Ovary (tissue), 10 donors: ENCODE results near the gene DGKQ. TPM values are rescaled to one million over a fixed set of nuclear protein-coding genes. Genes with fewer than 3 reads are reported as not detected.

Experiments used
- DNase-seq, 5 donors: peaks; one replicate each; pipeline ENCODE4 v3.0.0-alpha.2; 2019 to 2020
- H3K27ac ChIP-seq, 2 donors: fragments of 200-600 bp; one replicate each; pipeline versions ENCODE4 v1.5.1 to v1.8.0; 2019 to 2022
- H3K27me3 ChIP-seq: fragments of 200-600 bp; one replicate; pipeline ENCODE4 v1.8.0; 2022
- H3K36me3 ChIP-seq: fragments of 200-600 bp; sonication (generic); one replicate; pipeline ENCODE4 v1.5.1; 2019
- H3K4me1 ChIP-seq: one replicate; pipeline ENCODE4 v1.8.1; 2013; ENCODE audit warnings: mild to moderate bottlenecking, moderate library complexity; ENCODE audit not compliant: insufficient read depth
- H3K4me3 ChIP-seq: fragments of 200-600 bp; sonication (generic); one replicate; pipeline ENCODE4 v1.5.1; 2017
- H3K9me3 ChIP-seq, 2 donors: fragments of 200-600 bp in 1 of 2; sonication (generic) in 1 of 2; one replicate each; pipeline versions ENCODE4 v1.5.1 to v1.8.1; 2013 to 2019; ENCODE audit warnings: mild to moderate bottlenecking in 1 of 2, moderate library complexity in 1 of 2
- CTCF ChIP-seq, 3 donors: fragments of 450-650 bp in 2 of 3; fragments of 200-600 bp in 1 of 3; IDR thresholded peaks; one replicate each; pipeline versions ENCODE4 v1.5.1 to v1.8.0; 2016 to 2022; ENCODE audit warnings: antibody characterized with exemption in 3 of 3, mild to moderate bottlenecking in 1 of 3
- EP300 ChIP-seq: sonication (generic); formaldehyde crosslinking; IDR thresholded peaks from one replicate; pipeline ENCODE4 v1.6.1; 2017; ENCODE audit warnings: antibody characterized with exemption
- POLR2A ChIP-seq: fragments of 450-650 bp; IDR thresholded peaks from one replicate; pipeline ENCODE4 v1.6.1; 2017; ENCODE audit warnings: antibody characterized with exemption, mild to moderate bottlenecking, moderate library complexity
- WGBS, 3 donors: extraction: QIAGEN DNeasy Blood & Tissue Kit in 1 of 3; methylation state at CpG; one replicate each; pipeline versions ENCODE4 v1.1.5 to v1.1.7; 2013 to 2017; 5-methylcytosine and 5-hydroxymethylcytosine counted together
- intact Hi-C, 4 donors: fragments of 100-400 bp; cut with DNase I; formaldehyde crosslinking; loops; one replicate each; pipeline versions ENCODE4 v1.11.0 to v1.15.1; 2022 to 2023
- long read RNA-seq, 3 donors: library from polyadenylated mRNA in 2 of 3; unstranded in 2 of 3; transcript quantifications; one replicate each; pipeline ENCODE4 v2.0.0 and lab custom pipeline, GENCODE V29; 2021 to 2026
- polyA plus RNA-seq, 2 donors: library from polyadenylated mRNA; stranded (reverse); fragments of 200-250 nt in 1 of 2; fragments of 350-450 nt in 1 of 2; fragmentation: Illumina TruSeq in 1 of 2; extraction: RNeasy Lipid Tissue Mini Kit (QIAGEN cat#74804) in 1 of 2; gene quantifications; one replicate each; pipeline ENCODE4 v1.2.3, GENCODE V29; 2013 to 2014
- total RNA-seq, 7 donors: library from RNA; depleted of rRNA in 2 of 7; stranded (reverse); fragments of >200 nt in 2 of 7; fragmentation: NEBNext Ultra II Directional in 3 of 7; extraction: Animal tissue kit (Norgen Biotek cat#: 25700) in 3 of 7; gene quantifications; one replicate each; pipeline versions ENCODE4 v1.1.0 to v1.2.4, GENCODE V29; 2016 to 2023
- donor health status: DM: no; HTN: no; CAD: no; lungs with moderate emphysema.
- donor health status: DM: no; HTN: no; CAD: no.
- donor health status: Bipolar disorder and iron deficiency.
- donor health status: DM: yes; HTN: yes; CAD: no.
- donor health status: DM: no; HTN: no; CAD: no.
- donor health status: DM: yes; HTN: yes; CAD: no.

Gene DGKQ
- total RNA-seq (10 to 100 TPM in 2 of 7 donors, 1 to 10 TPM in 5; 5.5 to 12.9 (median 7.0) TPM), polyA plus RNA-seq (1 to 10 TPM in 1 of 2 donors, under 1 TPM in 1; 0.53 to 5.7 TPM)
- long read RNA-seq, donor 1, partial matches to known transcripts = 17 of 28 reads
- long read RNA-seq, donor 1, other reads (novel, unspliced or antisense) = 11 of 28 reads
- long read RNA-seq, donor 2 = 0 reads
- long read RNA-seq, donor 3, full-length matches to known transcripts = 4 of 37 reads
- long read RNA-seq, donor 3, partial matches to known transcripts = 10 of 37 reads
- long read RNA-seq, donor 3, other reads (novel, unspliced or antisense) = 23 of 37 reads

- Histone ChIP-seq H3K9me3 (no peaks in the 10 kb centered on the region), H3K27me3 (no peaks in the 10 kb centered on the region), H3K36me3 (no peaks in the 10 kb centered on the region), H3K27ac (no peak within 1 kb of the TSS), H3K4me1 (peaks cover 8% of the 10 kb centered on the region), H3K4me3 (peak within 1 kb of the TSS; percentile 83)
- intact Hi-C loops = no loop called here
- peak; percentile 86 to 93 (median 92) for DNase-seq
- no peak for TF ChIP-seq POLR2A
- TF ChIP-seq CTCF (IDR thresholded peaks at IDR 0.05) = no peak
- no peak for TF ChIP-seq EP300
- WGBS, 3 donors = 18 to 27% (median 23%) methylated on average over 96 to 123 of the region's 123 CpGs
Observed at GRCh38 chr4:973431-974397, at the start of gene DGKQ. Gene DGKQ, minus strand, starts transcription at chr4:973569. Its CDS starts 87 bp downstream, at chr4:973482.

DNA sequence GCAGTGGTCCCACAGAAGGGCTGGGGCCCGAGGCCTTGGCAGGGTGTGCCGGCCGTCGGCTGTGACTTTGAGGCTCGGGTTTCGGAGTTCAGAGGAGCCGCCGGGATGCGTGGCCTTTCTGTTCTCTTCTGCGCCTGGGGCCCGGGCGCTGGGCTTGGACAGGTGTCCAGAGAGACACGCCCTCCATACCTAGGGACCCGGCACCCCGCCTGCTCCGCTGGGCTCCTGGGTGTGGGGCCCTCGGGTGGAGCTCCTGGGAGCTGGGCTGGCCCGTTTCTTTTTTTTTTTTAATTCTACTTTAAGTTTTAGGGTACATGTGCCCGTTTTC, 49.3 kb upstream of the DGKQ start:
- intact Hi-C loops = no loop called here

DNA sequence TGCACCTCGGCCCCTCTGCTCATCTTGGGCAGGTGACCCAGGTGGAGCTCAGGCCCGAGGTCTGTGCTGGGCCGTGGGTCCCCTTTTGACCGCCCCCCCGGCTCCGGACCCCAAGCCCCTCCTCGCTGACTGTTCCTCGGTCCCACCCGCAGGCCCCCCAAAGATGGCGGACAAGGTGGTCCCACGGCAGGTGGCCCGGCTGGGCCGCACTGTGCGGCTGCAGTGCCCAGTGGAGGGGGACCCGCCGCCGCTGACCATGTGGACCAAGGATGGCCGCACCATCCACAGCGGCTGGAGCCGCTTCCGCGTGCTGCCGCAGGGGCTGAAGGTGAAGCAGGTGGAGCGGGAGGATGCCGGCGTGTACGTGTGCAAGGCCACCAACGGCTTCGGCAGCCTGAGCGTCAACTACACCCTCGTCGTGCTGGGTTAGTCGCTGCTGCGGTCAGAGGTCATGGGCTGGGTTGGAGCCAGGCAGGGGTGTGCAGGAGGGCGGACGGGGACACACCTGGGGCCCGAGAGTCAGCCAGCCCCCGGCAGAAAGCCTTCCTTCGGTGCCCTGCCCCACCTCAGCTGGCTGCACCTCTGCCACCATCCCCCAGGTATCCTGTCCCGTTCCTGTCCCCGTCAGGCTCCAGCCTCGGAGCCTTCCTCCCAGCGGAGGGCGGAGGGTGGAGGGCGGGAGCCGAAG, 48.8 kb upstream of the DGKQ start:
- H3K27me3 ChIP-seq = no peaks in the 10 kb centered on the region
- H3K9me3 ChIP-seq = no peaks in the 10 kb centered on the region
- 91 to 92% (median 91%) methylated on average over 37 to 46 of the region's 46 CpGs for WGBS, 3 donors
- DNase-seq = no peak
- H3K36me3 ChIP-seq = no peaks in the 10 kb centered on the region
- peaks cover 16% of the 10 kb centered on the region for H3K4me1 ChIP-seq
- TF ChIP-seq CTCF (IDR thresholded peaks at IDR 0.05) = no peak
- TF ChIP-seq EP300 = no peak
- intact Hi-C loops = no loop called here
- H3K27ac ChIP-seq = no peak overlapping the region
- H3K4me3 ChIP-seq = no peak overlapping the region

More for the DNA sequence above, 49.3 kb upstream of the DGKQ start:
- no peak for DNase-seq
- Histone ChIP-seq H3K4me1 (peaks cover 14% of the 10 kb centered on the region), H3K27ac (no peak overlapping the region), H3K27me3 (no peaks in the 10 kb centered on the region), H3K36me3 (no peaks in the 10 kb centered on the region), H3K4me3 (no peak overlapping the region), H3K9me3 (no peaks in the 10 kb centered on the region)
- 88 to 91% (median 89%) methylated on average over 18 to 19 of the region's 19 CpGs for WGBS, 3 donors
- TF ChIP-seq CTCF (IDR thresholded peaks at IDR 0.05) = no peak
- no peak for TF ChIP-seq EP300
- TF ChIP-seq POLR2A = no peak

- DNase-seq = no peak
- Histone ChIP-seq H3K27me3 (no peaks in the 10 kb centered on the region), H3K27ac (no peak overlapping the region), H3K4me1 (peaks cover 16% of the 10 kb centered on the region), H3K4me3 (no peak overlapping the region), H3K36me3 (no peaks in the 10 kb centered on the region), H3K9me3 (no peaks in the 10 kb centered on the region)
- 89 to 91% (median 90%) methylated on average over 16 to 19 of the region's 19 CpGs for WGBS, 3 donors
- TF ChIP-seq EP300 = no peak
- no peak for TF ChIP-seq POLR2A
- no peak for TF ChIP-seq CTCF (IDR thresholded peaks at IDR 0.05)
- intact Hi-C loops = no loop called here
Observed at GRCh38 chr4:1021386-1022050, 48.1 kb upstream of the DGKQ start.
